ENCODE results near the gene TBKBP1.

The TBKBP1 gene

GRCh38 chr17:47693731-47694580, at the start of gene TBKBP1:
TSS of gene TBKBP1 (plus strand) at chr17:47694161. CDS start at chr17:47696113, 1,952 bp downstream.
- peak; percentile 67 for DNase-seq

GRCh38 chr17:47644324-47644723, 49.6 kb upstream of the TBKBP1 start:
- DNase-seq: no peak

- peak; percentile 99 for DNase-seq
These were observed 44.6 kb upstream of the TBKBP1 start, which contains the start of gene KPNB1 for GRCh38 chr17:47649153-47649971. TSS of gene KPNB1 (plus strand) at chr17:47649919. CDS start at chr17:47650245, 326 bp downstream.

GRCh38 chr17:47649972-47650524, 43.9 kb upstream of the TBKBP1 start:
- no peak for DNase-seq

- DNase-seq: peak; percentile 95
These were observed 43.1 kb upstream of the TBKBP1 start for GRCh38 chr17:47650525-47651522.

- no peak for DNase-seq
These were observed 42.3 kb upstream of the TBKBP1 start for GRCh38 chr17:47651704-47652103.

GRCh38 chr17:47652570-47652969, 41.4 kb upstream of the TBKBP1 start:
- no peak for DNase-seq

GRCh38 chr17:47653442-47653841, 40.5 kb upstream of the TBKBP1 start:
- DNase-seq: no peak

- no peak for DNase-seq
These were observed 39.0 kb upstream of the TBKBP1 start for GRCh38 chr17:47654991-47655390.

GRCh38 chr17:47660064-47660492, 33.9 kb upstream of the TBKBP1 start:
- no peak for DNase-seq

- DNase-seq: peak; percentile 53
These were observed 29.9 kb upstream of the TBKBP1 start for GRCh38 chr17:47663912-47664623.

GRCh38 chr17:47664624-47664941, 29.4 kb upstream of the TBKBP1 start:
- no peak for DNase-seq

- no peak for DNase-seq
These were observed 28.3 kb upstream of the TBKBP1 start for GRCh38 chr17:47665655-47666054.

GRCh38 chr17:47669081-47669480, 24.9 kb upstream of the TBKBP1 start:
- DNase-seq: no peak

GRCh38 chr17:47670064-47670463, 23.9 kb upstream of the TBKBP1 start:
- no peak for DNase-seq

GRCh38 chr17:47674499-47674898, 19.5 kb upstream of the TBKBP1 start:
- DNase-seq: no peak

- DNase-seq: no peak
These were observed 18.4 kb upstream of the TBKBP1 start for GRCh38 chr17:47675380-47676198.

GRCh38 chr17:47676199-47676472, 17.8 kb upstream of the TBKBP1 start:
- DNase-seq: no peak

- no peak for DNase-seq
These were observed 17.3 kb upstream of the TBKBP1 start for GRCh38 chr17:47676510-47677165.

- DNase-seq: no peak
These were observed 15.8 kb upstream of the TBKBP1 start for GRCh38 chr17:47678196-47678595.
